ENCODE measurements around the gene TIMM22.
"Not testable (repeated sequence)": the region's sequence is repeated elsewhere in the genome, so short reads cannot be mapped to it uniquely, and the experiment has no call there.

The TIMM22 gene

DNA sequence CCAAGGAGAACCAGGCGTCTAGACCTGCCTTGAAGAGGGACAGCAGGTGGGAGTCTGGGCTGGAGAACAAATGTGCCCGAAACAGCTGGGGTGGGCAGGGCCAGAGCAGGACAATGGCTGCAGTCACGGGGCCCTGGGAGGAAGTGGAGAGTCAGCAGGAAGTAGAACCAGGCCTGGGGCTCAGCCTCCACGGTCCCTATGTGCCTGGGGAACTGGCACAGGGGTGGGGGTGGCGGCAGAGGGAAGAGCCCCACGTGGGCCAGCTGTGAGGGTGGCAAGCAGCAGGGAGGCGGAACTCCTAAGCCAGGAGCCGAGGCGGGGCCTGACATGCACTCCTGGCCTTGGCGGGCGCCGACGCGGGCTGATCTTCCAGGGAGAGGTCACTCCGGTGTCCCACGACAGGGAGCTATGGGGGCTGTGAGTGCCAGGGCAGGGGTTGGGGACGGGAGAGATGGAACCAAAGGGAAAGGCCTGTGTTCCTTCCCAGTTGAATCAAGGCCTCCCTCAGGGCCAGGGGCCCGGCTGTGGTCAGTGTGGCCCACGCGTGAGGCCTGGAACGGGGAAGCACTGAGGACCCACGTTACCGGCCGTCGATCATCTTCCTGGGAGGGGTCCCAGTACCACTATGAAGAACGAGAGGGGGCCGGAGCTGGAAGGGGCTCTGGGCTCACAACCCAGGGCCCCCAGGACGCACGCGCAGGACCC, 42.7 kb downstream of the TIMM22 start:
- DNase-seq (ENCODE audit: low spot score), result no peak

DNA sequence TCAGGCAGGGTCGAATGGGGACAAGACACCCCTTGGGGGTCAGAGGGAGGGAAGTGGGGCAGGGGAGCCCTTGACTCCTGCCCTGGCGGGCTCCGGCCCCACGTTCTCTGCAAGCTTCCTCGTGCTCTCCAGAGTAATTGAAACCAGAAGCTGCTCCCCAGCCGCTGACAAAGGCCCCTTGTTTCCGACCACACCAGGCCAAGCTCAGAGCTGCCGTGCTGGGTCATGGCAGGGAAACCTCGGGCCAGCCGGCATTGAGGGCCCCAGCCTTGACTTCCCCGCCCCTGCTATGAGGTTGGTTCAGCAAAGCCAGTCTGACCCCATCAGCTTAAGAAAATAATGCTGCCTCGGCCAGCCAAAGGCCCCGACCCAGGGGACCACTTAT, 43.3 kb downstream of the TIMM22 start:
- DNase-seq (ENCODE audit: low spot score), result no peak

DNA sequence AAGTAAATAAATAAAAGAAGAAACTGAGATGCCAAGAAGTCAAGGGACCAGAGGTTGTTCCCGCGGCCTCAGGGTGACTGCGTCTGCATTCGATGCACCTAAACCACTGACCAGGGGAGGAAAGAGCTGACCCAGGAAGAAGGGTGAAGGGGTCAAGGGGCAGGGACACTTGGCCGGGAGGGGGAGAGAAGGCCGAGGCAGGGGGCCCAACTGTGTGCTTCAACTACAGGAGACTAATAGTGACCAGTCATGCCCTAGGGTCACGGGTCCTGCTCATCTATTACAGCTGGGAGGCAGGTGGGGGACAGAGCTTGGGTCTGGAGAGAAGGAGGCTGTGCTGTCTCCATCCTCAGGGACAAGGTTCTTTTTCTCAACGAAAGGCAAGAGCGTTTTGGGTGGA, 44.8 kb downstream of the TIMM22 start:
- DNase-seq (ENCODE audit: low spot score), result no peak

DNA sequence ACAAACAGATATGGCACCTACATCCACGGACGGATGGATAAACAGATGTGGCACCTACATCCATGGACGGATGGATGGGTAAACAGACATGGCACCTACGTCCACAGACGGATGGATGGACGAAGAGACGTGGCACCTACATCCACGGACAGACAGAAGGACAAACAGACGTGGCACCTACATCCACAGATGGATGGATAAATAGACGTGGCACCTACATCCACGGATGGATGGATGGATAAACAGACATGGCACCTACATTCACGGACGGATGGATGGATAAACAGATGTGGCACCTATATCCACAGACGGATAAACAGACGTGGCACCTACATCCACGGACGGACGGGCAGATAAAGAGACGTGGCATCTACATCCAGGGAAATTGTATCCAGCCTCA, 45.6 kb downstream of the TIMM22 start:
- no peak for DNase-seq (ENCODE audit: low spot score)

DNA sequence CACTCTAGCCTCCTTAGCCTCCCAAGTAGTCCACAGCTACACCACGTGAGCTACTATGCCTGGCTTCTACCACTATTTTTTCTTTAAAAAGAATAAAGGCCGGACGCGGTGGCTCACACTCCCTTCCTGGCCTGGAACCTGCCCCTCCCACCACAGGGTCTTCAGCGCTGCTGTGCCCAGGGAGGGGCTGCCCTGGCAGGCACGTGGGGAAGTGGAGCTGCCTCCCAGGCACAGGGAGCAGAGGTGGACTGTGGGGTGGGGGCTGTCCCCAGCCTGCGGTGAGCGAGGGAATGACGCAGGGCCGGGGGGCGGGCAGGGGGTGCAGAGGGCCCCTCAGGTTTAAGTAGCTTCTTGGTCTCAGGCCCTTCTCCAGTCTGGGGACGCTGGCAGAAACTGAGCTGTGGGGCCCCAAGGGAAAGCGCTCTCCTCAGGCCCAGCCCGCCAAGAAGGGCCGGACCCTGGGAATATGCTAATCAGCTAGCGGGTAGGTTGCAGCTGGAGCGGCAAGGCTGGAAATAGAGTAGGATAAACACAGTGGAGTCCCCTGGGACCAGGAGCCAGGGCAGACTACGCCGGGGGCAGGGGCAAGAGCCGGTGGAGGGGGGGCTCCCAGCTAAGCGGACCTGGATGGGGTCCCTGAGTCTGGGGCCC, 46.8 kb downstream of the TIMM22 start:
- DNase-seq (ENCODE audit: low spot score), result no peak

DNA sequence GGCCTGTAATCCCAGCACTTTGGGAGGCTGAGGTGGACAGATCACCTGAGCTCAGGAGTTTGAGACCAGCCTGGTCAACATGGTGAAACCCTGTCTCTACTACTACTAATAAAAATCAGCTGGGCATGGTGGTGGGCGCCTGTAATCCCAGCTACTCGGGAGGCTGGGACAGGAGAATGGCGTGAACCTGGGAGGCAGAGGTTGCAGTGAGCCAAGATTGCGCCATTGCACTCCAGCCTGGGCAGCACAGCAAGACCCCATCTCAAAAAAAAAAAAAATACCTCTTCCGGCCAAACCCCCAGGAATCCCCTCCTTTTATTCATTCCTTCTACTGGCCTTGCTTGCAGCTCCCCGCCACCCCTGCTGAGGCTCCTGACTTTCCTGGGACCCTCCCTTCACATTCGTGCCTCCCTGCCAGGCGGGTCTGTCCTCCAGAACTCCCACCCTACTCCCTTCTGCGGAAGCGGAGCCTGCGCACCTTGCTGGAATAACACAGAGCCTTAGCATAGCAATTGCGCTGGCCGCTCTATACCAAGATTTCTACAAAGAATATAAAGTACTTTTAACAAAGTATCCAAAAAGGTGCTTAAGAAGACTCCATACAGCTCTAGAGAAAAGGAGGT, 47.6 kb downstream of the TIMM22 start:
- DNase-seq (ENCODE audit: low spot score), result not testable (repeated sequence)

DNA sequence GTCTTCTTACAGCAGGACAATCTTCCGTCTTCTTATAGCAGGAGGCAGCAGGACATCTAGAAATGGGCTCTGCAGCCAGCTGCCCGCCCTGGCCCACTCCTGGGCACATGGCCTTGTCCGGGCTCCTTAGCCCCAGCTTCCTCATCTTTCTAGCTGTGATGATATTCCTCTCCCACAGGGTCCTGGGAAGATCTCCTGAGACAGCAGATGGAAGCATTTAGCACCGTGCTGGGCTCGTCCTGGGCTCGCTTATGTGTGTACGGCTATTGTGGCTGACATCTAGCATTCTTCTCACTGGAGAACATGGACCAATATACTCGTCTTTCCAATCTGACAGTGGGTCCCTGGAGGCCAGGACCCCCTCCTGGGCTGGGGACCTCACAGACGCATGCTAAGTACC, 48.5 kb downstream of the TIMM22 start:
- DNase-seq (ENCODE audit: low spot score), result no peak

DNA sequence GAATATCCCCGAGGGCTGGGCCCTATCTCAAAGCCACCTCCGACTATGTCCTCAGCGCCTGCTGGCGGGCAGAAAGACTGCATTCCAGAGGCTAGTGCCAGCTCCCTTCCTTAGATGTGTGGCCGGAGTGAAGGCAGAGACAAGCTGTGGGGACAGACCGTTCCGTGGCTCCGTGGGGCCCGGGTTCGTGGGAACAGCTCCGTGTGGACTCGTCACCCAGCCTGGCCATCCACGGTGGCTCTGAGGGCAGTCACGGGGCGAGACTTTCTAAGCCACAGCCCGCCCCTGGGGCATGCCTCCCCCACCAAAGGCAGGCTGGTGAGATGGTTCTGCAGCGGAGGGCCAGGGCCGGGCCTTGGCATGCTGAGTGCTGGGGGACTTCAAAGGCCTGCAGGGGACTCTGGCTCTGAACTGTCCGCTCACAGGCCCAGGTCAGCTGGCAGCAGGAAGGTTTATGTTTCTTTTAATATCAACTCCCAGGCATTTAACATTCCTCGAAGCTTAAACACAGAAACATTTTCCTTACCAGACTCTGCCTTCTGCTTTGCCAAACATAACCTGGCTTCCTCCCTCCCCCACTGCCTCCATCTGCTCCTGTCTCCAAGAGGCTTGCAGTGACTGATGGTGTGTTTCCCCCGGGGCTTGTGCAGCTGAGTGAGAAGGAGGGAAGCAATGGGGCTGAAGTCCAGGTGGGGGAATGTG, 50.4 kb downstream of the TIMM22 start:
- no peak for DNase-seq (ENCODE audit: low spot score)

DNA sequence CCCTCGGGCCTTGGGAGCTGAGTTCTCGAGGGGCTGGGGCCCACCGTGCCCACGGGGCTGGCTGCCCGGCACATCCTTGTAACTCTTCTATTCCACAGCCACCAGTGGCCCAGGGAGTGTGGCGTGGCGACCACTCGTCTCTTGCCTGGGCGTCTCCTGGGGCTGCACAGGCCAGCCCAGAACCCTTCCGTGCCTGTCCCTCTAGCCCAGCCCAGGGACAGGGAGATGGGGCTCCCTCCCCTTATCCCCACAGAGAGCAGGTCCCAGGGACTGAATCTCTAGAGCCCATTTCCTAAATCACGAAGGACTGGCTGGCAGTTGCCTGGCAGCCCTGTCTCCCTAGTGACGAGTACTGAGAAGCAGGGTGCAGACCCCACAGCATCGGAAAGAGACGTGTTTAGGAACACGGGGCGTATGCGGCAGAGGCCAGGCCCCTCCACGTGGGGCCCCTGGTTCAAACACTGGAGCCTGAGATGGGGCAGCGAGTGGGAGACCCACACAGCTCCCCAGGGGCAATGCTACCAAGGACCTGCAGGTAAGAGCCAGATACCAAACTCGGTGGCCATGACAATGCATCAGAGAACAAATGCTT, 51.0 kb downstream of the TIMM22 start:
- no peak for DNase-seq (ENCODE audit: low spot score)

DNA sequence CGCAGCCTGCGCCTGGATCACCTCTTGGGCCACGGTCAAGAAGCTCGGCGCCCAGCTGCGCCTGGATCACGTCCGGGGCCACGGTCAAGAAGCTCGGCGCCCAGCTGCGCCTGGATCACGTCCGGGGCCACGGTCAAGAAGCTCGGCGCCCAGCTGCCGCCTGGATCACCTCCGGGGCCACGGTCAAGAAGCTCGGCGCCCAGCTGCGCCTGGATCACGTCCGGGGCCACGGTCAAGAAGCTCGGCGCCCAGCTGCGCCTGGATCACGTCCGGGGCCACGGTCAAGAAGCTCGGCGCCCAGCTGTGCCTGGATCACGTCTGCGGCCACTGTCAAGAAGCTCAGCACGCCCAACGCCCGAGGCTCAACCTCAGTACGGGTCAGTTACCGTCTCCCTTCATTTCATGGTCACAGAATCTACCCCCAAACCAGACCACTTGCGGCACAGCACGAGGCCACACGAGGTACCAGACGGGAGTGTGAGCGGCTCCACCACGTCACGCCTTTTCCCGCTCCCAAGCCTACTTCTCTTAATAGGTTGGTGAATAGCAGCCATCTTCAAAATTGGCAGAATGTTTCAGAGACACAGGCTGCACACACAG, 51.7 kb downstream of the TIMM22 start:
- not testable (repeated sequence) for DNase-seq (ENCODE audit: low spot score)

DNA sequence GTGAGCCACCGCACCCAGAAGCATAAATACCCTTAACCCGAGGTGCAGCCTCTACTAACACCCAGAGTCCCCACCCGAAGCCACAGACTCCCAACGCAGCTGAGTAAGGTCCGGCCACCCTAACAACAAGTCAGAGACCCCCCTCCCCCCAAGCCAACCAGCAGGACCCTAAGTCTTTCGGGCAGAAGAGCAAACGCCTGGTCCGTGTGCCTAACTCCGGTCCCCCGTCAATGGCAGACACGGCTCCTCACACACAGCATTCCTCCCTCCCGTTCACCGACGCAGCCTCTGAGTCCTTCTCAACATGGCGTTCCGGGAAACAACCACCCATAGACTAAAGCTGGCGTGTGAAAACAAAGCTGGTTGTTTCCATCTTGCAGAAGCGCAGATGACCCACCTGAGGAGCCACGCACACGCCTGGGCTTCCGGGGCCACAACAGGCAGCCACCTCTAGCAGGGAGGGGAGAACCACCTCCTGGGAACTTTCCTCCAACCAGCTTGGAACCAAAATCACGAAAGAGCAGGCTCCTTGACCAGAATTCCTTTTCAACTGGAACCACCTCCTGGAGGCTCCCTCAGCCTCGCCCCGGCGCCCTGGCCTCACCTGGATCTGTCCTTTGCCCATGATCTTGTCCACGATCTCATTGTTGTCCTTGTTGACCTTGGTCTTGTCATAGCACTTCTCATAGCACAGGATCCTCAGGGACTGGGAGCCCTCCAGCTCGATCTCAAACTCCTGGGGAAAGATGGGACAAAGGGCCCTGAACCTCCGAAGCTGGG, 52.7 kb downstream of the TIMM22 start:
- no peak for DNase-seq (ENCODE audit: low spot score)

DNA sequence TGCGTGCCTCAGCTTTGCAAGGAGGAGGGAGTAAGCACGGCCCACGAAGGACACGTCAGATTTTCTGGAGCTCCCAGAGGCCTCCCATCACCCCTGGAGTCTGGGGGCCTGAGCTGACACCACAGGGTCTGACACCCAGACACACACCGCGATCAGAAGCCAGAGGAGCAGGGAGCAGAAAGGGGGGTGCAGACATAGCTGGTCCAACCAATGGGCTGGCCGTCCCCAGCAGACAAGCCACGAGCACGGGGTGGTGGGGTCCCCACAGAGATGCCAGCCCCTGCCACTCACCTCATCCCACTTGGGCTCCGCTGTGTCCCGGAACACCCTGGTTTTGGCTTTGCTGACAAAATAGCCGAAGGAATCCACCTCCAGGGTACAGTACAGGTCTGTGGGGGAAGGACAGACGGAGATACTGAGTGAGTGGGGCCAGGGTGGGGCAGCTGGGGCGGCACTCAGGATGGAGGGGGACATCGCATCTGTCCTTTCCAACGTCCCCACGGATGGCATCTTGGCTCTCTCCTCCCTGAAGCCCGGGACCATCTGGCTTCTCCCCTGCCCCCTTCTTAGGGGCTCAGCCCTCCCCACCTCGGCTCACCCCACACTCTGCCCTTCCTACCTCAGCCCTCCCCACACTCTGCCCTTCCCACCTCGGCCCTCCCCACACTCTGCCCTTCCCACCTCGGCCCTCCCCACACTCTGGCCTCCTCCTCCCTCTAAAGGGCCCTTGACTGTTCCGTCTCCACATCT, 53.5 kb downstream of the TIMM22 start:
- DNase-seq (ENCODE audit: low spot score), result no peak

DNA sequence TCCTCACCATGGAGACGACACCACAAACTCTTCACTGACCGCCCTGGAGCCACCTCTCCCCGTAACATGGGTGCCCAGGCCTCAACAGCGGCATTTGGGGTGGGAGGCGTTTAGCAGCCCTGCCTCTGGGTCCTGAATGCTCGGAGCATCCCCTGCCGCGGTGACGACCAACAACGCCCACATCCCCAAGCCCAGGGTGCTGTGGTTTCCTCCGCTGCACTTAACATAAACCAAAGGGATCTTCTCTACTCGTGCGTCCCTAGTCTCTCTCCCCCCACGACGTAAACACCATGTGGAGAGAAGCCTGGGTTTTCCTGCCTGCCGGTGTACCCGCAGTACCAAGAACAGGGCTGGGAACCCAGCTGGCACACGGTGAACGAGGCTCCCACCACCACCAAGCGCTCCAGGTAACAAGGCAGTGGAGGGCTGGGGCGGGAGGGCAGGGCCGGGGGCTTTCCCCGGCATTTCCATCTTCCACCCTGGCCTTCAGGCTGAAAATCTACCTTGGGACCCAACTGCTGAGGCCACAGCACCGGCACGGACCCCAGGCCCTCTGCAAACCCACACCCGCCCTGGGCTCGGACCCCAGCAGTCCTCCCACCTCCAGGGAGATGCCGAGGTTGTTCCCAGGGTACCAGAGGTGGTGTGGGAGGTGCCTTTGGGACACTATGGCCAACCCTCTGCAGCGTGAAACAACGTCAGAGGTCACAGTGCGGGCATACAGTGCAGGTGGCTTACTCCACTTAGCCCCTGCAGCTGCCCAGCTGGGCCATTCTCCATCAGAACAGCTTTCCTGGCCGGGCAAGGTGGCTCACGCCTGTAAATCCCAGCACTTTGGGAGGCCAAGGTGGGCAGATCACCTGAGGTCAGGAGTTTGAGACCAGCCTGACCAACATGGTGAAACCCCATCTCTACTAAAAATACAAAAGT, 54.3 kb downstream of the TIMM22 start:
- no peak for DNase-seq (ENCODE audit: low spot score)

All from SW480 (cell line).